ENCODE data around the gene OSCAR.
A peak's percentile ranks its signal among the peaks of the same experiment; 100 is the strongest.
"Not testable (repeated sequence)": the region's sequence is repeated elsewhere in the genome, so short reads cannot be mapped to it uniquely, and the experiment has no call there.

The OSCAR gene

DNA sequence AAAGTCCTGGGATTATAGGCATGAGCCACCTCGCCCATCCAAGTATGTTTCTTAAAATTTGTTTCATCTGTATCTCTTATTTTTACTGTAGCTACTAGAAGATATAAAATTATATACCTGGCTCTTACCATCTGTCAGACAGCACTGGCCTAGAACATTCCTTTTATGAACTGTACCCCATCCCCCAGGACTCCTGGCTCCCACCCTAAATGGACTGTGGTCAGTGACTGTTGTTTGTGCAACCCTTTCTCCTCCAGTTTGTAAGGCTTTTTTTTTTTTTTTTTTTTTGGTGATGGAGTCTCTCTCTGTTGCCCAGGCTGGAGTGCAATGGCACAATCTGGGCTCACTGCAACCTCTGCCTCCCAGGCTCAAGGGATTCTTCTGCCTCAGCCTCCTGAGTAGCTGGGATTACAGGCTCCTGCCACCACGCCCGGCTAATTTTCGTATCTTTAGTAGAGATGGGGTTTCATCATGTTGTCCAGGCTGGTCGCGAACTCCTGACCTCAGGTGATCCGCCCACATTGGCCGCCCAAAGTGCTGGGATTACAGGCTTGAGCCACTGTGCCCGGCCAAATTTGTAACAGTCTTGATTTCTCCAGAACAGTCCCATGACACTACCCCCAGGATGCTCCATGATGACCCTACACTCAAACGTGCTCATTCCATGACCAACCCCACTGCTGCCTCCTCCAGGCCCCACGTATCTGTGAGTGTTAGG, 4.6 kb upstream of the OSCAR start:
- Histone ChIP-seq H3K9me2 (replicated peaks; ENCODE audit: insufficient read depth, low read length) (no peaks in the 10 kb centered on the region), H3K36me3 (replicated peaks; ENCODE audit: insufficient read depth, low read length) (no peaks in the 10 kb centered on the region), H3K4me3 (ENCODE audit: low read length) (no peak overlapping the region), H3K4me1 (ENCODE audit: low read length) (no peaks in the 10 kb centered on the region), H3K79me2 (ENCODE audit: low read length) (peaks cover 31% of the 10 kb centered on the region), H3K27me3 (replicated peaks; ENCODE audit: insufficient read depth, low read length) (peaks cover 7% of the 10 kb centered on the region; the same call in 1 of the 2 replicates), H4K20me1 (ENCODE audit: insufficient read depth, low read length) (no peaks in the 10 kb centered on the region), H3K9me3 (replicated peaks; ENCODE audit: insufficient read depth, low read length) (no peaks in the 10 kb centered on the region), H2AFZ (ENCODE audit: low read length) (no peak overlapping the region), H3F3A (ENCODE audit: insufficient read depth, low read length) (no peaks in the 10 kb centered on the region), H3K27ac (ENCODE audit: low read length) (no peak overlapping the region), H3K4me2 (ENCODE audit: low read depth, low read length) (no peak overlapping the region), H3K9ac (ENCODE audit: low read length) (no peak overlapping the region)
- no peak for TF ChIP-seq EZH2phosphoT487 (IDR thresholded peaks at IDR 0.05; ENCODE audit: low read length)
- TF ChIP-seq EZH2 (optimal IDR thresholded peaks at IDR 0.05; ENCODE audit: low read depth, low read length): no peak
- TF ChIP-seq, protein P1, sequence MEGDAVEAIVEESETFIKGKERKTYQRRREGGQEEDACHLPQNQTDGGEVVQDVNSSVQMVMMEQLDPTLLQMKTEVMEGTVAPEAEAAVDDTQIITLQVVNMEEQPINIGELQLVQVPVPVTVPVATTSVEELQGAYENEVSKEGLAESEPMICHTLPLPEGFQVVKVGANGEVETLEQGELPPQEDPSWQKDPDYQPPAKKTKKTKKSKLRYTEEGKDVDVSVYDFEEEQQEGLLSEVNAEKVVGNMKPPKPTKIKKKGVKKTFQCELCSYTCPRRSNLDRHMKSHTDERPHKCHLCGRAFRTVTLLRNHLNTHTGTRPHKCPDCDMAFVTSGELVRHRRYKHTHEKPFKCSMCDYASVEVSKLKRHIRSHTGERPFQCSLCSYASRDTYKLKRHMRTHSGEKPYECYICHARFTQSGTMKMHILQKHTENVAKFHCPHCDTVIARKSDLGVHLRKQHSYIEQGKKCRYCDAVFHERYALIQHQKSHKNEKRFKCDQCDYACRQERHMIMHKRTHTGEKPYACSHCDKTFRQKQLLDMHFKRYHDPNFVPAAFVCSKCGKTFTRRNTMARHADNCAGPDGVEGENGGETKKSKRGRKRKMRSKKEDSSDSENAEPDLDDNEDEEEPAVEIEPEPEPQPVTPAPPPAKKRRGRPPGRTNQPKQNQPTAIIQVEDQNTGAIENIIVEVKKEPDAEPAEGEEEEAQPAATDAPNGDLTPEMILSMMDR (IDR thresholded peaks at IDR 0.05; ENCODE audit: low read length): no peak
- DNase-seq: no peak

DNA sequence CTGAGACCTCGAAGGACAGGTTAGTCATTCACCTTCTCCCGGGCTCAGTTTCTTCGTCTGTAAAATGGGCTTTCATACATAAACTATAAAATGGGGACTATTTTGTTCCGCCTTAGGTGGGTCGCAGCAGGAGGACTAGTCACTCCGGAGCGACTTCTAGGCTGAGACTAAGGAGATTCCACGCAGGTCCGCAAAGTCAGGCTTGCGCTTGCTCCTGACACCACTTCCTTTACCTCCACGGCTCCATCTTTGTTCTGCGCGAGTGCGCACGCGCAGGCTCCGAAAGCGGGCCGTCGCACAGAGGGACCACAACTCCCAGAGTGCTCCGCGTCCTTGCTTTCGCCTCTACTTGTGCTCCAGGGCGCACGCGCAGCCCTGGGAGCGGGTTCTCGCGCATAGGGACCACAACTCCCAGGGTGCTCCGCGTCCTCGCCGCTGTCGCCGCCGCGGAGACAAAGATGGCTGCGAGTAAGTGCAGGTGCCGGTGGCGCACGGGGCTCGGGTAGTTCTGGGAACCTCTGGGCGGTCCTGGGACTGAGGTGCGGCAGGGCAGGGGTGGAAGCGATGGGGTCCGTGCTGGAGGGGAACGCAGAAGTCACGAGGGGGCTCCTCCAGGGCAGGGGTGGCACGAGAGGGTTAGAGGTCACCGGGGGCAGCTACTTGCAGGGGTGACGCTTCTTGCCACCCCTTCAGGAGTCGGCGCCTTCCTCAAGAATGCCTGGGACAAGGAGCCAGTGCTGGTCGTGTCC, 2.0 kb upstream of the OSCAR start, which contains the start of gene NDUFA3:
Gene NDUFA3, plus strand, starts transcription at position 435 of the 749 bp plus-strand sequence. Its CDS starts 24 bp downstream, at position 459.
- H3K27me3 ChIP-seq (replicated peaks; ENCODE audit: insufficient read depth, low read length): peaks cover 13% of the 10 kb centered on the region
- H3K9me3 ChIP-seq (replicated peaks; ENCODE audit: insufficient read depth, low read length): no peaks in the 10 kb centered on the region
- H3K4me3 ChIP-seq (ENCODE audit: low read length): peak within 1 kb of the TSS; percentile 92
- TF ChIP-seq EZH2phosphoT487 (IDR thresholded peaks at IDR 0.05; ENCODE audit: low read length) (no peak), EZH2 (optimal IDR thresholded peaks at IDR 0.05; ENCODE audit: low read depth, low read length) (no peak)
- TF ChIP-seq, protein P1 (IDR thresholded peaks at IDR 0.05; ENCODE audit: low read length): no peak
- H3K36me3 ChIP-seq (replicated peaks; ENCODE audit: insufficient read depth, low read length): no peaks in the 10 kb centered on the region
- peak within 1 kb of the TSS; percentile 77 for H3K9ac ChIP-seq (ENCODE audit: low read length)
- DNase-seq: peak; percentile 99
- H3K27ac ChIP-seq (ENCODE audit: low read length): no peak within 1 kb of the TSS
- no peaks in the 10 kb centered on the region for H3K4me1 ChIP-seq (ENCODE audit: low read length)
- H2AFZ ChIP-seq (ENCODE audit: low read length): peak within 1 kb of the TSS; percentile 82
- peaks cover 31% of the 10 kb centered on the region for H3K79me2 ChIP-seq (ENCODE audit: low read length)
- no peaks in the 10 kb centered on the region for H4K20me1 ChIP-seq (ENCODE audit: insufficient read depth, low read length)
- H3F3A ChIP-seq (ENCODE audit: insufficient read depth, low read length): no peaks in the 10 kb centered on the region
- H3K9me2 ChIP-seq (replicated peaks; ENCODE audit: insufficient read depth, low read length): no peaks in the 10 kb centered on the region
- H3K4me2 ChIP-seq (ENCODE audit: low read depth, low read length): peak within 1 kb of the TSS; percentile 97

- peaks cover 22% of the 10 kb centered on the region for H3K27me3 ChIP-seq (replicated peaks; ENCODE audit: insufficient read depth, low read length)
- not testable (repeated sequence) for H3K9ac ChIP-seq (ENCODE audit: low read length); DNase-seq; H4K20me1 ChIP-seq (ENCODE audit: insufficient read depth, low read length); H3K9me3 ChIP-seq (replicated peaks; ENCODE audit: insufficient read depth, low read length); H3K4me3 ChIP-seq (ENCODE audit: low read length); H3K4me1 ChIP-seq (ENCODE audit: low read length); H3K27ac ChIP-seq (ENCODE audit: low read length); H3K36me3 ChIP-seq (replicated peaks; ENCODE audit: insufficient read depth, low read length); H3K9me2 ChIP-seq (replicated peaks; ENCODE audit: insufficient read depth, low read length); H3F3A ChIP-seq (ENCODE audit: insufficient read depth, low read length); H3K4me2 ChIP-seq (ENCODE audit: low read depth, low read length); H2AFZ ChIP-seq (ENCODE audit: low read length)
- peaks cover 22% of the 10 kb centered on the region for H3K79me2 ChIP-seq (ENCODE audit: low read length)
Measured at GRCh38 chr19:54099903-54100255, 724 bp downstream of the OSCAR start.
